Fibroblast of pulmonary artery (primary cell): ENCODE measurements around the gene SDC4.

Source experiments
- DNase-seq: peaks from one replicate; pipeline ENCODE4 v3.0.0-alpha.2; 2010; ENCODE audit warnings: low read depth
- H3K4me3 ChIP-seq: replicated peaks from 2 replicates; pipeline ENCODE4 v1.5.1; 2011; ENCODE audit warnings: low read depth, mild to moderate bottlenecking, control low read depth, low read length, moderate library complexity
- CTCF ChIP-seq: IDR thresholded peaks from 2 replicates; pipeline ENCODE4 v1.5.1; 2011; ENCODE audit warnings: mild to moderate bottlenecking, control low read depth, low read length, inconsistent platforms; ENCODE audit errors: missing control alignments

The SDC4 gene

GRCh38 chr20:45350217-45350616, 2.0 kb upstream of the SDC4 start:
- no peak for DNase-seq
- no peak overlapping the region for H3K4me3 ChIP-seq
- TF ChIP-seq CTCF, result no peak

DNA sequence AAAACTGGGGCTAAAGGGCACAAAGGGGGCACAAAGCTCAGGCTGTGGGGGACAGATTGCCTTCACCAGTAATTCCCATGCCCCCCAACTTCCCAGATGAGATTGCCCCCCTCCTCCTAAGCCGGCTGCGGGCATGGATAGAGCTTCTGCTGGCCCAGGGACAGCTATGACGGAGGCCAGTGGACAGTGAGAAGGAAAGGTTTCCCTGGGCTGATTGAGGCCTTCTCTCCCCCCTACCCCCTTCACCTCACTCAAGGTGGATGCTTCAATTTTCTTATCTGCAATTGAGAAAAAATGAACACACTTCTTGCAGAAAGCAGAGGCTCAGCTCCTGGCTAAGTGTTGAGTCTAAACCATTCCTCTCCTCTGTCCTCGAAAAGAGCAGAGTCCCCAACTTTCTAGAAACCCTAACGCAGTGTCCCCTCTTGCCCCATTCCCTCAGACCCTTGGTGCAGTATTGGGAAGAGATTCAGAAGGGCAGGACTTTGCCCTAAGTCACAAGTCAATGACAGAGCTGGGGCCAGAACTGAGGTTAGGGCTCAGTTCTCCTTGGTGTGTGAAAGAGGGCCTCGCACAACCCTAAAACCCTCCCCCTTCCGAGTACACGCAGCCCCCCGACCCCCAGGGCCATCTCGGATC, 808 bp downstream of the SDC4 start:
- H3K4me3 ChIP-seq, result peak overlapping the region; percentile 82
- no peak for TF ChIP-seq CTCF
- no peak for DNase-seq

DNA sequence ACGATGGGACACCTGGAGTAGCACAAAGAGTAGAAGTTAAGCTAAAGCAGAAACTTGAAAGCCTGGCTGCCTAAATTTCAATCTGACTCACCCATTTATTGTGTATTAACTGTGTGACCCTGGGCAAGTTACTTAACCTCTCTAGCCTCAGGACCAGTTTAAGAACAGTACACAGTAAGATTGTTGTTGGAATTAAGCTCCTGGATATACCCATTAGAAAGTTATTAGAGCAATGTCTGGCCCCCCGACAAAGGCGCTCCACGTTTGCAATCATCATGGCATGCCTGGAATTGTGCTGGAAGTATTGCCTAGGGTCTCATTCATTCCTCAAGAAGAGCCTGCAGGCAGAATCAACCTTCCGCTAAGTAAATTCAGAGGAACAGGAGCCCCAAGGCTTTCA, 1.4 kb downstream of the SDC4 start:
- H3K4me3 ChIP-seq, result peak overlapping the region; percentile 82
- DNase-seq, result no peak
- no peak for TF ChIP-seq CTCF

- TF ChIP-seq CTCF, result no peak
- H3K4me3 ChIP-seq, result peak overlapping the region; percentile 82
- DNase-seq, result no peak
Measured at GRCh38 chr20:45346291-45346718, 1.9 kb downstream of the SDC4 start.

GRCh38 chr20:45345104-45345936, 2.9 kb downstream of the SDC4 start:
- DNase-seq, result no peak
- peak overlapping the region; percentile 82 for H3K4me3 ChIP-seq
- TF ChIP-seq CTCF, result no peak

- peak; percentile 89 for DNase-seq
- TF ChIP-seq CTCF, result no peak
- H3K4me3 ChIP-seq, result peak overlapping the region; percentile 28
Measured at GRCh38 chr20:45344168-45344860, 3.9 kb downstream of the SDC4 start.
